K562 treated with DMSO at 1 percent for 4 hours (cell line): Measurements from ENCODE around the gene NRAP. TPM values are rescaled to one million over a fixed set of nuclear protein-coding genes. Genes with fewer than 3 reads are reported as not detected.

Experiments used
- total RNA-seq: library from RNA; unstranded; fragments of 300-600 nt; gene quantifications from 2 replicates; pipeline ENCODE4 v1.2.3, GENCODE V29; 2022; ENCODE audit not compliant: insufficient read depth

NRAP gene, protein sequence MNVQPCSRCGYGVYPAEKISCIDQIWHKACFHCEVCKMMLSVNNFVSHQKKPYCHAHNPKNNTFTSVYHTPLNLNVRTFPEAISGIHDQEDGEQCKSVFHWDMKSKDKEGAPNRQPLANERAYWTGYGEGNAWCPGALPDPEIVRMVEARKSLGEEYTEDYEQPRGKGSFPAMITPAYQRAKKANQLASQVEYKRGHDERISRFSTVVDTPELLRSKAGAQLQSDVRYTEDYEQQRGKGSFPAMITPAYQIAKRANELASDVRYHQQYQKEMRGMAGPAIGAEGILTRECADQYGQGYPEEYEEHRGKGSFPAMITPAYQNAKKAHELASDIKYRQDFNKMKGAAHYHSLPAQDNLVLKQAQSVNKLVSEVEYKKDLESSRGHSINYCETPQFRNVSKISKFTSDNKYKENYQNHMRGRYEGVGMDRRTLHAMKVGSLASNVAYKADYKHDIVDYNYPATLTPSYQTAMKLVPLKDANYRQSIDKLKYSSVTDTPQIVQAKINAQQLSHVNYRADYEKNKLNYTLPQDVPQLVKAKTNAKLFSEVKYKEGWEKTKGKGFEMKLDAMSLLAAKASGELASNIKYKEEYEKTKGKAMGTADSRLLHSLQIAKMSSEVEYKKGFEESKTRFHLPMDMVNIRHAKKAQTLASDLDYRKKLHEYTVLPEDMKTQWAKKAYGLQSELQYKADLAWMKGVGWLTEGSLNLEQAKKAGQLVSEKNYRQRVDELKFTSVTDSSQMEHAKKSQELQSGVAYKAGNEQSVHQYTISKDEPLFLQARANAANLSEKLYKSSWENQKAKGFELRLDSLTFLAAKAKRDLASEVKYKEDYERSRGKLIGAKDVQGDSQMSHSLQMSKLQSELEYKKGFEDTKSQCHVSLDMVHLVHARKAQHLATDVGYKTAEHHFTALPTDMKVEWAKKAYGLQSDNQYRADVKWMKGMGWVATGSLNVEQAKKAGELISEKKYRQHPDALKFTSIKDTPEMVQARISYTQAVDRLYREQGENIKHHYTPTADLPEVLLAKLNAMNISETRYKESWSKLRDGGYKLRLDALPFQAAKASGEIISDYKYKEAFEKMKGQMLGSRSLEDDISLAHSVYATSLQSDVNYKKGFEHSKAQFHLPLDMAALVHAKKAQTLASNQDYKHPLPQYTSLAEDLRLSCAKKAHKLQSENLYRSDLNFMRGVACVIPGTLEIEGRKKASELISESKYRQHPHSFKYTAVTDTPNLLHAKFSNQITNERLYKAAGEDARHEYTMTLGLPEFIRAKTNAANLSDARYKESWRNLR (N-terminal part only)
- total RNA-seq = not detected in 2 replicates

DNA sequence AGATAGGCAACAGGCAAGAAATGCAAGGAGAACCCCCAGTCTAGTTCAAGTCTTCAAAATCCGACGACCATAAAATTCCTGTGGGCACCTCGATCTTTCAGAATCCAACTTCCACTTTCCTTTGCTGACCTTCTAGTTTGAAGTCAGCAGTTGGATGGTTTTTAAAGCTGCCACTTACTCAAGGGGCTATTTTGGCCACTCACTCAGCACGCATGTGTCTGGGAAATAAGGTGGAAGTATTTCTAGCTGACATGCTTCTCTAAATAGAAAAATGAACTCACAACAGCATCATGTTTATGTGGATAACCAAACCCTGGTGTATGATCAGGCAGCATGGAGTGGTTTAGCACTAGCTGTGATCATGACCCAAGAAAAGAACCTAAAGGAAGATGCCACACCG is at the start of gene NRAP:
TSS of gene NRAP (minus strand) at position 134 of the 400 bp plus-strand sequence. CDS start 159 bp downstream, outside the sequence.

DNA sequence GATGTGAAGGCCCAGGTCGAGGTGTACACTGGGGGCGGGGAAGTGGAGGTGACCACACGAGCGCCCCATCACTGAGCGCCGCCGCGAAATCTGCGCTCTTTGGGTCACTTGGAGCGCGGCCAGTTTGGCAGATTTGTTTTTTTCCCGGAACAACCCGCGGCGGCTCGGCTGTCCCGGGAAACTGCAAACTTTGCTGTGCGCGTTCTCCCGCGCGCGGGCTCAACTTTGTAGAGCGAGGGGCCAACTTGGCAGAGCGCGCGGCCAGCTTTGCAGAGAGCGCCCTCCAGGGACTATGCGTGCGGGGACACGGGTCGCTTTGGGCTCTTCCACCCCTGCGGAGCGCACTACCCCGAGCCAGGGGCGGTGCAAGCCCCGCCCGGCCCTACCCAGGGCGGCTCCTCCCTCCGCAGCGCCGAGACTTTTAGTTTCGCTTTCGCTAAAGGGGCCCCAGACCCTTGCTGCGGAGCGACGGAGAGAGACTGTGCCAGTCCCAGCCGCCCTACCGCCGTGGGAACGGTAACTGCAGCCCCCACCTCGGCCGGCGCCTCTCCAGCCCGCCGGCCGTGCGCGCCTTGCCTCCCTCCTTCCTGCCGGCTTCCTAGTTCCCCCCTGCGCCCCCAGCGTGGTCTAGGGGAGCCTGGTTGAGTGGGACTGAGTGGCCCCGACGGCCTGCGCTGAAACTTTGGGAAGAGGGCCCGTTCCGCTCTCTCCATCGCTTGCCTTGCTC is 15.8 kb upstream of the NRAP start, which contains the start of gene CASP7:
TSS of gene CASP7 (plus strand) at position 450 of the 727 bp plus-strand sequence. CDS start 17,582 bp downstream, outside the sequence.

DNA sequence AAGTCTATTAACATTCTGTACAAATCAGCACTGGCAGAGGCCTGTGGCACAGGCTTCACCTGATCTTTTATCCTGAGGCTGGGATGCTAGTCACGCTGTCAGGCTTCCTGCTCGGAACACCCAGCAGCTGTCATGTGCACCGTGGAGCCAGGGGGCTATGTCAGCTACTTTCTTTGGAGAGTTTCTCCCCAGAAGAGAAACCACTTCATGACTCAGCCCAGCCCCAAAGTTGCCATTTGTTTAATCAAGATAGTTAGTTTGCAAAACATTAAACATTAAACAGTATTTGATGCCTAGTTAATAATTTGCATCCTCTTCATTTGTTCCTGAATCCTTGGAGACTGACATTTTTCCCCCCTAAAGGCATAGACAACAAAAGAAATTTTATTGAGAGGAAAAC is 111.1 kb downstream of the NRAP start, which contains the start of gene HABP2:
TSS of gene HABP2 (plus strand) at position 353 of the 400 bp plus-strand sequence. CDS start 69 bp downstream, outside the sequence.

Other genes with a start within 250 kb of the NRAP start
- not detected in 2 replicates for gene HABP2, start 111.0 kb downstream of the NRAP start, total RNA-seq
- 20.1 and 21.5 TPM in 2 replicates for gene CASP7, start 15.9 kb upstream of the NRAP start, total RNA-seq
- gene PLEKHS1, start 87.6 kb upstream of the NRAP start, total RNA-seq = not detected in 2 replicates
- gene DCLRE1A, start 190.0 kb upstream of the NRAP start, total RNA-seq = 7.3 and 9.6 TPM in 2 replicates
- 2.1 and 3.0 TPM in 2 replicates for gene NHLRC2, start 190.6 kb upstream of the NRAP start, total RNA-seq